PC-3 (cell line): ENCODE data around the gene TMEM131L. TPM values are rescaled to one million over a fixed set of nuclear protein-coding genes. Genes with fewer than 3 reads are reported as not detected.

ENCODE experiments used
- ATAC-seq: fragments of 200-7000 bp; cut with Tn5 transposase; 2 replicates; pipeline ENCODE4 v1.9.1; 2020; ENCODE audit warnings: mild to moderate bottlenecking, moderate library complexity
- BruUV-seq: library from RNA; stranded (reverse); fragments of 400-500 nt; replicated peaks from 2 replicates; lab custom pipeline; 2021; lab: Mats Ljungman, UMichigan
- CTCF ChIA-PET: fragments of 300-600 bp; sonication (Branson Sonifier 250); formaldehyde crosslinking; loops from one replicate; lab custom pipeline; 2022; ENCODE audit warnings: antibody characterized with exemption; lab: Charles Lee
- POLR2A ChIA-PET: fragments of 300-600 bp; sonication (Branson Sonifier 250); formaldehyde crosslinking; loops from one replicate; lab custom pipeline; 2022; ENCODE audit warnings: antibody characterized with exemption; ENCODE audit not compliant: unreplicated experiment; lab: Charles Lee
- DNase-seq: peaks from one replicate; pipeline ENCODE4 v3.0.0-alpha.2; 2015
- H2AFZ ChIP-seq: fragments of 300-600 bp; sonication (generic); 2 replicates; pipeline ENCODE4 v1.6.0; 2016; ENCODE audit warnings: antibody characterized with exemption, low read length
- H3F3A ChIP-seq: fragments of 300-600 bp; sonication (generic); one replicate; pipeline ENCODE4 v1.6.0; 2017; ENCODE audit warnings: antibody characterized with exemption, low read length, control low read depth, mild to moderate bottlenecking; ENCODE audit not compliant: unreplicated experiment
- H3K27ac ChIP-seq: fragments of 300-600 bp; sonication (generic); 2 replicates; pipeline ENCODE4 v1.5.1; 2016; ENCODE audit warnings: mild to moderate bottlenecking, low read length
- H3K27me3 ChIP-seq: fragments of 300-600 bp; sonication (generic); 2 replicates; pipeline ENCODE4 v1.6.1; 2016; ENCODE audit warnings: low read length, mixed read lengths
- H3K36me3 ChIP-seq: fragments of 300-600 bp; sonication (generic); 2 replicates; pipeline ENCODE4 v1.6.1; 2016; ENCODE audit warnings: low read depth, mixed run types, low read length, mixed read lengths
- H3K4me1 ChIP-seq: fragments of 300-600 bp; sonication (generic); 2 replicates; pipeline ENCODE4 v1.5.1; 2016; ENCODE audit warnings: low read length; ENCODE audit not compliant: insufficient read depth
- H3K4me2 ChIP-seq: fragments of 300-600 bp; sonication (generic); 2 replicates; pipeline ENCODE4 v1.6.0; 2016; ENCODE audit warnings: low read length
- H3K4me3 ChIP-seq: fragments of 300-600 bp; sonication (generic); 2 replicates; pipeline ENCODE4 v1.5.1; 2016; ENCODE audit warnings: mild to moderate bottlenecking, low read length, mixed read lengths
- H3K79me2 ChIP-seq: fragments of 300-600 bp; sonication (generic); 2 replicates; pipeline ENCODE4 v1.6.1; 2017; ENCODE audit warnings: low read length, mixed read lengths
- H3K9ac ChIP-seq: fragments of 300-600 bp; sonication (generic); 2 replicates; pipeline ENCODE4 v1.6.0; 2016; ENCODE audit warnings: mild to moderate bottlenecking, low read length
- H3K9me2 ChIP-seq: fragments of 300-600 bp; sonication (generic); replicated peaks from 2 replicates; pipeline ENCODE4 v1.6.1; 2016; ENCODE audit warnings: mixed run types, low read length, mixed read lengths
- H3K9me3 ChIP-seq: fragments of 300-600 bp; sonication (generic); 2 replicates; pipeline ENCODE4 v1.6.1; 2016; ENCODE audit warnings: low read length, mixed read lengths
- H4K20me1 ChIP-seq: fragments of 300-600 bp; sonication (generic); 2 replicates; pipeline ENCODE4 v1.6.1; 2016; ENCODE audit warnings: low read length, mixed read lengths
- EZH2 ChIP-seq: fragments of 300-600 bp; sonication (generic); IDR thresholded peaks from one replicate; pipeline ENCODE4 v1.6.1; 2017; ENCODE audit warnings: antibody characterized with exemption, mild to moderate bottlenecking, low read length; ENCODE audit not compliant: unreplicated experiment
- EZH2phosphoT487 ChIP-seq: fragments of 300-600 bp; sonication (generic); IDR thresholded peaks from 2 replicates; pipeline ENCODE4 v1.6.1; 2018; ENCODE audit warnings: mild to moderate bottlenecking, antibody characterized with exemption, low read length, borderline replicate concordance
- intact Hi-C: fragments of 100-400 bp; cut with micrococcal nuclease; formaldehyde crosslinking; loops from 2 replicates; pipeline ENCODE4 v1.9.0; 2023
- total RNA-seq: library from RNA; depleted of rRNA; stranded (reverse); fragments of >200 nt; gene quantifications from 2 replicates; pipeline ENCODE4 v1.2.3, GENCODE V29; 2014
- TF ChIP-seq, protein P1 (sequence below): fragments of 300-600 bp; sonication (generic); conservative IDR thresholded peaks from 2 replicates; pipeline ENCODE4 v1.5.1; 2017; ENCODE audit warnings: antibody characterized with exemption, low read depth, mild to moderate bottlenecking, low read length

TMEM131L gene
- total RNA-seq, 1 experiment from 2014 or later: 7.7 TPM

- H3K4me1 ChIP-seq: no peaks in the 10 kb centered on the region
- ChIA-PET CTCF (no interaction called here), POLR2A (no interaction called here)
- H3K4me2 ChIP-seq: no peak overlapping the region
- ATAC-seq: no peak
- no peaks in the 10 kb centered on the region for H3K9me2 ChIP-seq
- no peaks in the 10 kb centered on the region for H3K36me3 ChIP-seq
- TF ChIP-seq EZH2phosphoT487 (no peak), EZH2 (no peak)
- TF ChIP-seq, protein P1, sequence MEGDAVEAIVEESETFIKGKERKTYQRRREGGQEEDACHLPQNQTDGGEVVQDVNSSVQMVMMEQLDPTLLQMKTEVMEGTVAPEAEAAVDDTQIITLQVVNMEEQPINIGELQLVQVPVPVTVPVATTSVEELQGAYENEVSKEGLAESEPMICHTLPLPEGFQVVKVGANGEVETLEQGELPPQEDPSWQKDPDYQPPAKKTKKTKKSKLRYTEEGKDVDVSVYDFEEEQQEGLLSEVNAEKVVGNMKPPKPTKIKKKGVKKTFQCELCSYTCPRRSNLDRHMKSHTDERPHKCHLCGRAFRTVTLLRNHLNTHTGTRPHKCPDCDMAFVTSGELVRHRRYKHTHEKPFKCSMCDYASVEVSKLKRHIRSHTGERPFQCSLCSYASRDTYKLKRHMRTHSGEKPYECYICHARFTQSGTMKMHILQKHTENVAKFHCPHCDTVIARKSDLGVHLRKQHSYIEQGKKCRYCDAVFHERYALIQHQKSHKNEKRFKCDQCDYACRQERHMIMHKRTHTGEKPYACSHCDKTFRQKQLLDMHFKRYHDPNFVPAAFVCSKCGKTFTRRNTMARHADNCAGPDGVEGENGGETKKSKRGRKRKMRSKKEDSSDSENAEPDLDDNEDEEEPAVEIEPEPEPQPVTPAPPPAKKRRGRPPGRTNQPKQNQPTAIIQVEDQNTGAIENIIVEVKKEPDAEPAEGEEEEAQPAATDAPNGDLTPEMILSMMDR: no peak
- BruUV-seq: no TSS peak
- H3K27ac ChIP-seq: no peak overlapping the region
- no peaks in the 10 kb centered on the region for H3F3A ChIP-seq
- no peak for DNase-seq
- H4K20me1 ChIP-seq: no peaks in the 10 kb centered on the region
- intact Hi-C loops: no loop called here
- no peaks in the 10 kb centered on the region for H3K9me3 ChIP-seq
- no peaks in the 10 kb centered on the region for H3K27me3 ChIP-seq
- H3K4me3 ChIP-seq: no peak overlapping the region
- H3K9ac ChIP-seq: no peak overlapping the region
- no peaks in the 10 kb centered on the region for H3K79me2 ChIP-seq
- H2AFZ ChIP-seq: no peak overlapping the region
These were observed 157.3 kb downstream of the TMEM131L start for GRCh38 chr4:153623491-153623890.

DNA sequence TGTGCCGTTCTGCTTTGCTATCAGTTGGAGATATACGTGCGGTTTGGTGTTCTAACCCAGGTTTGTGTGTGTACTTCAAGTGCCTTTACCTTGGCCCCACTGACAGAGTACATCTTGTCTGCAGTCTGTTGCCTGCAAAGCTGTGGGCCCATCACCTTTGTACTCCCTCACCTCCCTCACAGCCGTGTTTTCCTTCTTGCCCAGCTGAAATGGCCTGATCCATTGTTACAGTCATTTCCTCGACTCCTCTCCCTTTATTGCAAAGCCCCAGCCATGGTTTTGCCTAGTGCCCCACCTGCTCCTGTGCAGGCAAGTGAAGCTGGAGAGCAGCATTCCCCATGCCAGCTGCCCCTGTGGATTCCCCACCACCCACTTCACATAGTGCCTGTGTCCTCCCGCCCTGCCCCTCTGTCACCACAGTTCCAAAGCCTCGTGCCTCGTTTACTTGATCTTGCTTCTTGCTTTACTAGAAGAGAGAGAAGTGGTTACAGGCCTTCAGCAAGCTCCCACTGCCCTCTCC, 162.7 kb downstream of the TMEM131L start:
- Histone ChIP-seq H3K9ac (no peak overlapping the region), H3F3A (no peaks in the 10 kb centered on the region), H3K4me1 (no peaks in the 10 kb centered on the region), H2AFZ (no peak overlapping the region), H3K79me2 (no peaks in the 10 kb centered on the region), H4K20me1 (no peaks in the 10 kb centered on the region), H3K9me2 (no peaks in the 10 kb centered on the region), H3K9me3 (no peaks in the 10 kb centered on the region), H3K27me3 (no peaks in the 10 kb centered on the region), H3K4me3 (no peak overlapping the region), H3K4me2 (no peak overlapping the region), H3K36me3 (no peaks in the 10 kb centered on the region; the same call in 1 of the 2 replicates), H3K27ac (no peak overlapping the region)
- ChIA-PET CTCF (no interaction called here), POLR2A (no interaction called here)
- no peak for ATAC-seq
- DNase-seq: no peak
- BruUV-seq: no TSS peak
- no peak for TF ChIP-seq EZH2
- TF ChIP-seq, protein P1: no peak
- intact Hi-C loops: no loop called here

DNA sequence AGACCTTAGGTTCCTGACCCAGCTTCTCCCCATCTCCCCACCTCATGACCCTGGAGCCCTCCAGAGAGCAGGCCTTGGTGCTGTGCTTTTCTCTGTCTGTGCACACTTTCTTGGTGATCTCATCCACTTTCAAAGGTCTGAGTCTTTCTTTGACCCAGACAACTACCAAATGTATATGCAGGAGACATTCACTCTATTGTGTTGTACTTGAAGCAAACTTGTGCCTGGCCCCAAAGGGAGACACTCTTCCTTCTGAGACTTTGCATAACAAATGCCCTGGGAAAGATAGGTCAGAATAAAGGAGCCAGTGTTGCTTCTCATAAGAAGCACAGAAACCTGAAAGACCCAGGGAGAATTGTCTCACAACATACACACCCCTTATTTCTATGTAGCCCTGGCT, 163.6 kb downstream of the TMEM131L start:
- Histone ChIP-seq H3K27ac (no peak overlapping the region), H2AFZ (no peak overlapping the region), H3K79me2 (no peaks in the 10 kb centered on the region), H3K4me1 (no peaks in the 10 kb centered on the region), H3K4me3 (no peak overlapping the region), H3K27me3 (no peaks in the 10 kb centered on the region), H3K9me2 (no peaks in the 10 kb centered on the region), H4K20me1 (no peaks in the 10 kb centered on the region), H3F3A (no peaks in the 10 kb centered on the region), H3K4me2 (no peak overlapping the region), H3K36me3 (no peaks in the 10 kb centered on the region; the same call in 1 of the 2 replicates), H3K9ac (no peak overlapping the region), H3K9me3 (no peaks in the 10 kb centered on the region)
- ATAC-seq: no peak
- ChIA-PET CTCF (no interaction called here), POLR2A (no interaction called here)
- DNase-seq: no peak
- intact Hi-C loops: no loop called here
- TF ChIP-seq EZH2phosphoT487 (no peak), EZH2 (no peak)
- TF ChIP-seq, protein P1: no peak
- BruUV-seq: no TSS peak
